Spleen (tissue), 7 donors: ENCODE measurements around the gene ANG.

Experiments
- CTCF ChIP-seq, 11 experiments: fragments of 200-600 bp in 7 of 11; fragments of 450-650 bp in 4 of 11; sonication (generic) in 4 of 11; IDR thresholded peaks in 8 of 11; conservative IDR thresholded peaks in 3 of 11; 1 replicate in 7 of 11; 2 replicates in 4 of 11; pipeline versions ENCODE4 v1.4.0 to v1.8.0; 2016 to 2021; ENCODE audit warnings: antibody characterized with exemption in 11 of 11, inconsistent platforms in 4 of 11, mild to moderate bottlenecking in 1 of 11
- POLR2A ChIP-seq, 3 donors: fragments of 450-650 bp; IDR thresholded peaks; one replicate each; pipeline ENCODE4 v1.5.1; 2017; ENCODE audit warnings: antibody characterized with exemption in 3 of 3, mild to moderate bottlenecking in 1 of 3
- donor health status: DM: no; HTN: no; CAD: no; lungs with moderate emphysema.
- donor health status: DM: no; HTN: no; CAD: no.
- donor health status: DM: no; HTN: no; CAD: no.

GRCh38 chr14:20671597-20672283 lies 16.8 kb upstream of the ANG start:
- no peak for TF ChIP-seq CTCF (IDR thresholded peaks at IDR 0.05 in 8 of 11, conservative IDR thresholded peaks at IDR 0.05 in 3 of 11)
- no peak for TF ChIP-seq POLR2A (IDR thresholded peaks at IDR 0.05)
